Esophagus (tissue), 2 donors: ENCODE results near the gene SYCP2. TPM values are rescaled to one million over a fixed set of nuclear protein-coding genes. Genes with fewer than 3 reads are reported as not detected.

Experiments used
- H3K27ac ChIP-seq, 2 donors: one replicate each; pipeline ENCODE4 v1.5.1; 2013; ENCODE audit warnings: low read depth in 2 of 2, mild to moderate bottlenecking in 2 of 2, inconsistent platforms in 1 of 2, low read length in 1 of 2, moderate library complexity in 1 of 2
- H3K27me3 ChIP-seq, 2 donors: one replicate each; pipeline ENCODE4 v1.6.1; 2013; ENCODE audit warnings: low read length in 2 of 2, control low read depth in 1 of 2, mild to moderate bottlenecking in 1 of 2; ENCODE audit not compliant: insufficient read depth in 2 of 2, control insufficient read depth in 1 of 2
- H3K36me3 ChIP-seq, 2 donors: one replicate each; pipeline ENCODE4 v1.6.1; 2013; ENCODE audit warnings: low read length in 1 of 2; ENCODE audit not compliant: control insufficient read depth in 2 of 2, insufficient read depth in 2 of 2
- H3K4me1 ChIP-seq, 2 donors: one replicate each; pipeline ENCODE4 v1.6.1; 2013; ENCODE audit warnings: low read length in 1 of 2; ENCODE audit not compliant: control insufficient read depth in 2 of 2, insufficient read depth in 2 of 2
- H3K4me3 ChIP-seq, 2 donors: one replicate each; pipeline ENCODE4 v1.5.1; 2013; ENCODE audit warnings: low read length in 2 of 2, mild to moderate bottlenecking in 2 of 2, low read depth in 1 of 2, moderate library complexity in 1 of 2
- H3K9me3 ChIP-seq, 2 donors: one replicate each; pipeline ENCODE4 v1.6.1; 2013; ENCODE audit warnings: mild to moderate bottlenecking in 2 of 2, low read depth in 1 of 2, low read length in 1 of 2, moderate library complexity in 1 of 2; ENCODE audit not compliant: control insufficient read depth in 2 of 2, insufficient read depth in 1 of 2
- WGBS, 2 donors: extraction: QIAGEN DNeasy Blood & Tissue Kit; methylation state at CpG; one replicate each; pipeline ENCODE4 v1.1.7; 2013; 5-methylcytosine and 5-hydroxymethylcytosine counted together
- polyA plus RNA-seq, 2 donors: library from polyadenylated mRNA; stranded (reverse); fragments of 200-250 nt; gene quantifications; one replicate each; pipeline ENCODE4 v1.2.3, GENCODE V29; 2013
- donor health status: healthy with polysubstance abuse.
- donor health status: Bipolar disorder and iron deficiency.

SYCP2 gene
- polyA plus RNA-seq, 2 donors = 0.56 to 1.1 TPM

GRCh38 chr20:59835448-59836395 is 97.7 kb downstream of the SYCP2 start:
- Histone ChIP-seq H3K27me3 (no peaks in the 10 kb centered on the region), H3K9me3 (no peaks in the 10 kb centered on the region)
- 7 to 10% methylated on average over 16 of the region's 16 CpGs for WGBS, 2 donors

DNA sequence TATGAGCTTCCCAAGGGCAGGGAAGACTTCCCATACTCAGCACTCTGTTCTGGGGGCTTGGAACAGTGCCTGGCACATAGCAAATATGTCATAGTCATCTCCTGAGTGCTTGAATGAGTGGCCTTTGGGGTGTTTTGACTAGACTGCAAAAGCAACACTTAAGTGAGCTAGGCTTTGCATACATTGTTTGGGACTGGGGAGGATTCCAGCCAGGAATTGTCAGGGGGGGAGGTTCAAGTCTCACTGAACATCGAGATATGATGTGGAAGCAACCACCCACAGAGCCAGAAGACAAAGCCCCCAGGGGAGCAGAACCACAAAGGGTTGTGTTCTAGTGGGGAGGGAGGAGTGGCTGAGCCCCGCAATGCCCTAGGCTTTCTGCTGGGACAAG is 98.4 kb downstream of the SYCP2 start:
- 32 to 54% methylated on average over 2 of the region's 2 CpGs for WGBS, 2 donors
- peaks cover 3% of the 10 kb centered on the region in 2 donors for H3K4me1 ChIP-seq
- H3K27me3 ChIP-seq = no peaks in the 10 kb centered on the region
- no peak overlapping the region for H3K4me3 ChIP-seq
- H3K27ac ChIP-seq = no peak overlapping the region
- H3K9me3 ChIP-seq = no peaks in the 10 kb centered on the region
- H3K36me3 ChIP-seq = no peaks in the 10 kb centered on the region

More at GRCh38 chr20:59835448-59836395, 97.7 kb downstream of the SYCP2 start:
- Histone ChIP-seq H3K4me1 (peaks cover 3% of the 10 kb centered on the region in 2 donors), H3K4me3 (no peak overlapping the region), H3K36me3 (no peaks in the 10 kb centered on the region), H3K27ac (no peak overlapping the region)

GRCh38 chr20:59832406-59833363 is 100.8 kb downstream of the SYCP2 start:
- no peaks in the 10 kb centered on the region for H3K9me3 ChIP-seq
- peaks cover 3% of the 10 kb centered on the region in 2 donors for H3K4me1 ChIP-seq
- WGBS, 2 donors = 82 to 85% methylated on average over 13 of the region's 13 CpGs
- H3K27me3 ChIP-seq = no peaks in the 10 kb centered on the region
- H3K36me3 ChIP-seq = no peaks in the 10 kb centered on the region
- H3K27ac ChIP-seq = no peak overlapping the region
- no peak overlapping the region for H3K4me3 ChIP-seq

DNA sequence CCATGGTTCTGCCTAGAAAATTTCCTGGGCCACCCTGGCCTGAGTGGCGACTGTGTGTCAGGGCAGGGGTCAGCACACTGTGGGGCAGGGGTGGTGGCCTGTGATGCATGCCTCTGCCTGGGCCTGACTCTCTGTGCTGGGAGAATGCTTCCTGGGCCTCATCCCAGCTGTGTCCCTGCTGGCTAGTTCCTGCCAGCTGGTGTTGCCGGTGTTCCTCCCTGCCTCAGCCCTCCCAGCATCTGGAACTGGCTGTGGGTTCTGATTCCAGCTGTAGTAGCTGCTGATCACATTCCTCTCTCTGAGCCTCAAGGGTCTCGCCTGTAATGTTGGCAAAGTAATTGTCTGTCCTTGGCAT is 101.5 kb downstream of the SYCP2 start:
- no peak overlapping the region for H3K4me3 ChIP-seq
- H3K27ac ChIP-seq = no peak overlapping the region
- H3K4me1 ChIP-seq = peaks cover 3% of the 10 kb centered on the region in 2 donors
- H3K36me3 ChIP-seq = no peaks in the 10 kb centered on the region
- WGBS, 2 donors = 52 to 65% methylated on average over 3 of the region's 3 CpGs
- H3K27me3 ChIP-seq = no peaks in the 10 kb centered on the region
- H3K9me3 ChIP-seq = no peaks in the 10 kb centered on the region

DNA sequence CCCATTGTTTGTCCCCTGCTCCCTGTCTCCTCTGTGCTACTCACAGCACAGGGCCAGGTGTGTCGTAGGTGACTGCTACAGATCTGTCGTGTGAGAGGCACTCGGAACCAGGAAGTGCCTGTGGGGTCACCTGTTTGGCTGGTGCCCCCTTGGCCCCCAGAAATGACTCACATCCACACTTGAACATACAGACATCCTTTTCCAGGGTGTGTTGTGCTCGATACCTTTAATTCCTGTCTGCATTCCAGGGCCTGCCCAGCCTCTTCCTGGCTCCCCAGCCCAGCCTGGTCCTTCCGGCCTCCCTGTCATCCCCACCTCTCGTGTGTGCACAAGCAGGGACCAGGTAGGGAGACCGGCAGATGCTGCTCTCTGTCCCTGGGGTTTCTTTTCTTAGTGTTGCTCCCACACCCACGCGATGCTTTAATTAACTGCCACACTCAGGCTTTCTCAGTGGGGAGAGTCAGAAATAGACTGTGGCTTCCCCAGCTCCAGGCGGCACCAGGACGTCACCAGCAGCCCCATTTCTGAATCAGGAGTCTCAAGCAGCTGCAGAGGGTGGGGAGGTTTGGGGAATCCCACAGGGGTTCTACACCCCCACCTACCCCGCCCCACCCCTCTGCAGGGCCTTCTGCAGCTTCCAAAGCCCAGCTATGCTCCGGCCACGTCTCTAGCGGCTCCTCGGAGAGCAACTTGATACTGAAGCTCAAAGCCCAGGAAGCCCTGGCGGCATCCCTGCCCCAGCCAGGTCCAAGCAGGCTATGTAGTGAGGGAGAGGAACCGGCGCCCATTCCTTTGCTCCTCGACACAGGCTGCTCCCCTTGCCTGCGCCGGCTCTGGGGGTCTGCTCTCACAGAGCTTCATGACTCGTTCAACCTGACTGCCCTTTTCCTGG is 102.2 kb downstream of the SYCP2 start:
- no peak overlapping the region for H3K27ac ChIP-seq
- no peak overlapping the region for H3K4me3 ChIP-seq
- no peaks in the 10 kb centered on the region for H3K9me3 ChIP-seq
- H3K27me3 ChIP-seq = no peaks in the 10 kb centered on the region
- H3K36me3 ChIP-seq = no peaks in the 10 kb centered on the region
- WGBS, 2 donors = 65 to 67% methylated on average over 23 of the region's 23 CpGs
- peaks cover 3% of the 10 kb centered on the region in 2 donors for H3K4me1 ChIP-seq

- H3K9me3 ChIP-seq = no peaks in the 10 kb centered on the region
Measured at GRCh38 chr20:59830665-59831023, 102.8 kb downstream of the SYCP2 start.

GRCh38 chr20:59829786-59830664 is 103.4 kb downstream of the SYCP2 start:
- Histone ChIP-seq H3K27me3 (no peaks in the 10 kb centered on the region), H3K36me3 (no peaks in the 10 kb centered on the region), H3K4me1 (peaks cover 0 to 3% of the 10 kb centered on the region in 2 donors), H3K27ac (no peak overlapping the region), H3K4me3 (no peak overlapping the region), H3K9me3 (no peaks in the 10 kb centered on the region)
- 65 to 72% methylated on average over 12 of the region's 12 CpGs for WGBS, 2 donors

More at GRCh38 chr20:59830665-59831023, 102.8 kb downstream of the SYCP2 start:
- no peak overlapping the region for H3K27ac ChIP-seq
- H3K4me1 ChIP-seq = peaks cover under 1 to 3% of the 10 kb centered on the region in 2 donors
- WGBS, 2 donors = 47 to 51% methylated on average over 6 of the region's 6 CpGs
- no peak overlapping the region for H3K4me3 ChIP-seq
- no peaks in the 10 kb centered on the region for H3K27me3 ChIP-seq
- no peaks in the 10 kb centered on the region for H3K36me3 ChIP-seq

DNA sequence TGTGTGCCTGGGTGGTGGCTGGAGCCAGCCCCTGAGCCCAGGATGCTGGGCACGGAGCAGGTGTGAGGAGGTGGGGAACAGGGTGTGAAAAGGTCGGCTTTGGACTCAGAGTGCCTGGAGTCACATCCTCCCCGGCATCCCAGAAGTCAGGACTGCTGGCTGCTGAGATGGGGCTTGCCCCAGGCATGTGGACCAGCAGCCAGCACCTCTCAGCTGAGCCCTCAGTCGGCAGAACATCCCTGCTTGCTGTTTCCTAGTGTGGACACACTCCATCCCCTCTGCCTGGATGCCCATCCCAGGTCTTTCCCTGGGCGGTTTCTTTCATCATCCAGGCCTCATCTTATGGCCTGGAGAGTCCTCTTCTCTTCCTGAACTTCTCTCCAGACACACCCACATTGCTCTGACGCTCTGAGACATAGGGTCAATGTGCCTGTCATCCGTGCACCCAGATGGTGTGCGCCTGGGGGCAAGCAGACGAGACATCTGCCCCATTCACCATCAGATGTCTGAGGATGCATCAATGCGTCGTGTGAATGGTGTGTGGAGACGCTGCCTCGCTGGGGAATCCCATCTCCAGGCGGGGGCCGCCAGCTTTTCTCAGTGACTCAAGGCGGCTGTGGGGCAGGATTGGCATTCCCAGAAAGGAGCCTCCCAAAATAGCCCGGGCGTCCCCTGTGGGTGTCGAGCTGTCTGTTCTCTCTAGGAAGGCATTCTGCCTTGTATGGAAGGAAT is 104.2 kb downstream of the SYCP2 start:
- Histone ChIP-seq H3K4me3 (no peak overlapping the region), H3K27me3 (no peaks in the 10 kb centered on the region), H3K36me3 (no peaks in the 10 kb centered on the region), H3K4me1 (peaks cover 0 to 3% of the 10 kb centered on the region in 2 donors), H3K27ac (no peak overlapping the region), H3K9me3 (no peaks in the 10 kb centered on the region)
- WGBS, 2 donors = 68 to 74% methylated on average over 19 of the region's 19 CpGs
